GM18909 (cell line): ENCODE data around the gene OR2C1.

Experiments used
- ATAC-seq: cut with Tn5 transposase; IDR thresholded peaks from one replicate; pipeline ENCODE4 v1.9.1; 2021; ENCODE audit warnings: mild to moderate bottlenecking; ENCODE audit not compliant: unreplicated experiment, poor library complexity

OR2C1 gene

DNA sequence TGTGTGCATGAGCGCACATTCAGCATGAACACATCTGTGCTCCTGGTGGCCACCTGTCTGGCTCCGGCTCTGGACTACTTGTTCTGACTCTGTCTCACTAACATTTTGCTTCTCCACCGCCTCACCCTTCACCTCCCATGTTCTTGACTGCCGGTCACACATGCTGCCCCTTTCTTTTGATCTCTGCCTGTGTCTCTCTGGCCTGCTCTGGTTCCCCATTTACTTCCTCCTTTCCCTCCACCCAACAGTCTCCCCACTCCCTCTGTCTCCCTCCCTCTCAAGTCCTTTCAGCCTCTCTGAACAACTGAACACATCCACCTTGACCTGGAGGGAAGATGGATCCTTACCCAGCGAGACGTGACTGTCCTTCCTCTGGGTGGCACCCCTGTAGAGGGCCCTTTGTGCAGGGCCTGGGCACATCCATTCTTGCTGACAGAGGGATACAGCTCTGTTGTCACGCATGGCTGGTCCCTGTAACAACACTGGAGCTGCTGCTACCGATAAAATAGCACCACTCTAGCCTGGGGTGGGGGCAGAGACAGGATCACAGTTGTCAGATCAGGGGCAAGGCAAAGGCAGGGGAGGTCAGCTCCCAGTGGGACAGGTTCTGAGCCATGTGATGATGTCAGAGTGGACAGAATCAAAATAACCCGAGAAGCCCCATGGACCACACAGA lies 34.1 kb downstream of the OR2C1 start:
- no peak for ATAC-seq

DNA sequence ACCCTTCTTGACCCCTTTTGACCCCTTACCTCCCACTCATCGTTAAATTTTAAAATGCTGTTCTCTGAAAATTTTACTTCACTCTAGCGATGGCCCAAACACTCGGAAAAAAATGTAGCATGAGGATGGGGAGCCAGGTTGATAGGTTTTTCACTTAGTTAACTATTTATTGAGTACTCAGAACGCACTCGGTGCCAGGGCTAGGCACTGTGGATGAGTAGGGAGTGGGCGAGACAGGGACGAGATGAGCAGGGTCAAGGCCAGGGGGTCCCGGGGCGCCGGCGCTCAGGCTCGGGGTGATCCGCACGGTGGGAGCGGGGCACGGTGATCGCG lies 44.7 kb downstream of the OR2C1 start:
- no peak for ATAC-seq

DNA sequence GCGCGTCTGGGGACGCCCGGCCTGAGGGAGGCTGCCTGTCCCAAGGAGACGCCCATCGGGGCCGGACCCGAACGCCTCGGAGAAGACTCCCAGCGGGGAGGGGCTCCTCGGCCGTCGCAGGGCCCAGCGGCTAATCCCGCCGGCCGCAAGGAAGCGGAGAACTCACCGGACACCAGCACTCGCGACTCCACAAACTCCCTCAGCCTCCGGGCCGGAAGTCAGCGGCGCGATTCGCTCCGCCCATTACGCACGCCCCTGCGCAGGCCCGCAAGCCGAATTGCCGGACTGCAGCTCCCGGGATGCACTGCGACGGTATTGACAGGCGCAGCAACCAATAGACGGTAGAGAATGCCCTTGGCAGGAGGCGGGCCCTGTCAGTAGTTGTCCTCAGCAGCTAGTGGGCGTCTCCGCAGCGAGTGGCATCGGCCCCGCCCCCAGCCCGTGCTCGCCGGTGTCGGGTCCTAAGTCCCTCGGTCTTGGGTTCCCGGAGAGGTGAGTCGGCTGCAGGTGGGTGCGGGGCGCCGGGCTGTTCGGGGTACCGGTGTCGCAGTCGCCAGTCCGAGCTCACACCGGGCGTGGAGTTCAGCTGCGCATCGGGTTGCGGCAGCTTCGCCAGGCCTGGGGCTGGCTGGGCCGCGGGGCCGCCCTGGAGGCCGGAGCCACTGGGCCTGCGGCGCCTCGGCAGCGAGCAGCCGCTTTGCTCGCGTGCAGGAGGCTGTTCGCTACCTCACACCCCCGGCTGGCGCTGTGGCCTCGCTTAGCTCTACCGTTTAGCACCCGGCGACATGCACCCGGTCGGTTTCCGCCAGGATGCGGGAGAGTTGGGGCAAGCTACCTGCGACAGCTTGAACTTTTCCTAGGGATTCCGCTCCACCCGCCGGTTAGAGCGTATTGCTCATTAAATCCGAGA lies 45.3 kb downstream of the OR2C1 start, which contains the start of the genes ZNF174 and ZSCAN32:
Gene ZNF174, plus strand, starts transcription at position 437 of the 910 bp plus-strand sequence. CDS start 790 bp downstream, outside the sequence.
Gene ZSCAN32, minus strand, starts transcription at position 226 of the 910 bp plus-strand sequence. CDS start 3,447 bp downstream, outside the sequence.
- ATAC-seq = peak; percentile 96

DNA sequence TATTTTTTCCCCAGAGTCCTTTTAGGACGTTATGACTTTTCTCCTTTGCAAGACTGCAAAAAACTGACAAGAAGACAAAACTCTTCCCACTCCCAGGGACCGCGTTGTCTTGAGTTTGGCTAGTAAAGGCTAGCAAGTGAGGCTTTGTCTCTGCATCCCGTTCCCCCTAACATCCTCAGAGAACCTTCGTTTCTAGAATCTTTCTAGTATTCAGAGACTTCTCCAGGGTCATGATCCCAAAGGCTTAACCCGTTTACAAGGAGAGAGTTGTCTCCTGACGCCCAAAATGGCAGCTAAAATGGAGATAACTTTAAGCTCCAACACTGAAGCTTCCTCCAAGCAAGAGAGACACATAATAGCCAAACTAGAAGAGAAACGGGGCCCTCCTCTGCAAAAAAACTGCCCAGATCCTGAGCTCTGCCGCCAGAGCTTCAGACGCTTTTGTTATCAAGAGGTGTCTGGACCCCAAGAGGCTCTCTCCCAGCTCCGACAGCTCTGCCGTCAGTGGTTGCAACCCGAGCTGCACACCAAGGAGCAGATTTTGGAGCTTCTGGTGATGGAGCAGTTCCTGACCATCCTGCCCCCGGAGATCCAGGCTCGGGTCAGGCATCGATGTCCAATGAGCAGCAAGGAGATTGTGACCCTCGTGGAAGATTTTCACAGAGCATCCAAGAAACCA lies 46.2 kb downstream of the OR2C1 start:
- ATAC-seq = no peak
